AG10803 (cell line): ENCODE data around the gene BAIAP2.

ENCODE experiments used
- DNase-seq: peaks from one replicate; pipeline ENCODE4 v3.0.0; 2010; ENCODE audit warnings: low read depth
- H3K4me3 ChIP-seq: 2 replicates; pipeline ENCODE4 v1.5.1; 2011; ENCODE audit warnings: mild to moderate bottlenecking, low read length, control low read depth
- TF ChIP-seq, protein P1 (sequence below): conservative IDR thresholded peaks from 2 replicates; pipeline ENCODE4 v1.5.1; 2011; ENCODE audit warnings: mild to moderate bottlenecking, low read length, control low read depth, inconsistent platforms

BAIAP2 gene

DNA sequence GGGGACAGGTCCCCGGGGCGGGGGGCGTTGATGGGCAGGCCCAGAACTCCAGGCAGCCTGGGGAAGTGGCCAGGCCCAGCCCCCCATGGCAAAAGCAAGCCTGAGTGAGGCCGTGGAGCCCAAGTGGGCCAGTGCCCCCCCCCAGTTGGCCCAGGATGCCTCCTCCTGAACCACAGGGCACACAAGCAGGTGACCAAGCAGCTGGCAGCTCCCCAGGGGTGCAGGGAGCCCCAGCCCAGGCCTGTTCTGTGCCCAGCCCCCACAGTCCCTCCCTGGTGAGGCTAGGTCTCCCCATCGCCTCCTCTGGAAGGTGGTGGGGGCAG, 92.1 kb downstream of the BAIAP2 start:
- DNase-seq, result no peak
- TF ChIP-seq, protein P1, sequence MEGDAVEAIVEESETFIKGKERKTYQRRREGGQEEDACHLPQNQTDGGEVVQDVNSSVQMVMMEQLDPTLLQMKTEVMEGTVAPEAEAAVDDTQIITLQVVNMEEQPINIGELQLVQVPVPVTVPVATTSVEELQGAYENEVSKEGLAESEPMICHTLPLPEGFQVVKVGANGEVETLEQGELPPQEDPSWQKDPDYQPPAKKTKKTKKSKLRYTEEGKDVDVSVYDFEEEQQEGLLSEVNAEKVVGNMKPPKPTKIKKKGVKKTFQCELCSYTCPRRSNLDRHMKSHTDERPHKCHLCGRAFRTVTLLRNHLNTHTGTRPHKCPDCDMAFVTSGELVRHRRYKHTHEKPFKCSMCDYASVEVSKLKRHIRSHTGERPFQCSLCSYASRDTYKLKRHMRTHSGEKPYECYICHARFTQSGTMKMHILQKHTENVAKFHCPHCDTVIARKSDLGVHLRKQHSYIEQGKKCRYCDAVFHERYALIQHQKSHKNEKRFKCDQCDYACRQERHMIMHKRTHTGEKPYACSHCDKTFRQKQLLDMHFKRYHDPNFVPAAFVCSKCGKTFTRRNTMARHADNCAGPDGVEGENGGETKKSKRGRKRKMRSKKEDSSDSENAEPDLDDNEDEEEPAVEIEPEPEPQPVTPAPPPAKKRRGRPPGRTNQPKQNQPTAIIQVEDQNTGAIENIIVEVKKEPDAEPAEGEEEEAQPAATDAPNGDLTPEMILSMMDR, result no peak

DNA sequence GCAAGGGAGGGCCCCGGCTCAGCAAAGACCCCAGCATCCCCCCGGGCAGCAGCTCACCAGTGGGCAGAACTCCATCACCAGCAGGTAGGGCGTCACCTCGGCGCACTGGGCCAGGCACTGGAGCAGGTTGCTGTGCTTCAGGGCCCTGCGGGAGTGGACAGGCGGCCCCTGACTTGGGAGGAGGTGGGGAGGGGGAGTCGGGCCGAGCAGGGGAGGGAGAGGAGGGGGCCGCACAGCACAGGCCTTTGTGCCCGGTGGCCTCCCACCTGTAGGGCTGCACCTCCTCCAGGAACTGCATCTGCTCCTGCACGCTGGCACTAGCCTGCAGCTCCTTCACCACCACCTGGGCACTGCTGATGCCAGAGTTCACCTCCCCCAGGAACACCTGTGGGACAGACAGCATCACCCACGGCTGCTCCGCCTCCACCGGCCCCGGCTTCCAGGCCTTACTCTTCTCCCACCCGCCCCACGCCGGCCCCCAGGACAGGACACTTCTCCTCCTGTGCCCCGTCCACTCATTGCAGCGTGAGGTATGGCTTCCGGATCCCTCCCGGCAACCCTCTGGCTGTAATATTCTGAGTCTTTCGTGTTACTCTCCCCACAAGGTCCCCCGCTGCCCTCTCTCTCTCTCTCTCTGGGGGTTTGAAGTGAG, 92.7 kb downstream of the BAIAP2 start:
- DNase-seq, result no peak
- H3K4me3 ChIP-seq, result no peak overlapping the region
- TF ChIP-seq, protein P1, result no peak

More for the DNA sequence above, 92.1 kb downstream of the BAIAP2 start:
- H3K4me3 ChIP-seq, result no peak overlapping the region

DNA sequence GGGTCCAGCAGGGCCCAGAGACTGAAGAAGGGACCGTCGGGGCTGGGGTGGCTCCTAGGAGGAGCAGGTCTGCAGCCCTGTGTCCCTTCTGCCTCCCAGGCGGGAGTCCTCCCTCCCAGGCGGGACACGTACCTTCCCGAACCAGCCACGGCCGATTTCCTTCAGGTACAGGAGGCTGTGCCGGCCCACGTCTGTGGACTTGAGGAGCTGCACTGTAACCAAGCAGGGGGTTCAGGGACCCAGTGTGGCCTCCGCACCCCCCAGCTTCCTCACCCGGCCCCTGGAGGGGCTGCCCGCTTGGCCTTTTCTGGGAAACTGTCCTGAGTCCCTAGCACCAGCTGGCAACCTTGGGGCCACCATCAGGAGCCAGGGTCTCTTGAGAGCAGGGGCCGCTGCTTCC, 93.4 kb downstream of the BAIAP2 start:
- TF ChIP-seq, protein P1, result no peak
- DNase-seq, result no peak

DNA sequence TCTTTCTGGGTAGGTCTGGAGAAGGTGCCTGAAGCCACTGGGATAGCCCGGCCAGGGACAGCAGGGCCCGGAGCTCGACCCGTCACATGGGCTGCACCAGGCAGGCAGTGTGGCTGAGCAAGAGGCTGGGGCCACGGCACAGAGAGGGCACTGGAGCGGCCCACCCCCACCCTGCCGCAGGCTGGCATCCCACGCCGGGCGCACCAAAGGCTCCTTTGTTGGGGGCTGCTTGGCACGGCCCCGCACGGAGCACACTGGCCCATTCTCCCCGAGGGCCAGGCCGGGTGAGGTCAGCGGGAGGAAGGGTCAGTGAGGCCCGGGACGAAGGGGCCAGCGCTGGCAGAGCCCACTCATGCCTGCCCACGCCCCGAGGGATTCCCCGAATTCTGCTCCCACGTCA, 93.8 kb downstream of the BAIAP2 start:
- H3K4me3 ChIP-seq, result no peak overlapping the region
- TF ChIP-seq, protein P1, result no peak
- DNase-seq, result no peak

More for the DNA sequence above, 93.4 kb downstream of the BAIAP2 start:
- H3K4me3 ChIP-seq, result no peak overlapping the region

DNA sequence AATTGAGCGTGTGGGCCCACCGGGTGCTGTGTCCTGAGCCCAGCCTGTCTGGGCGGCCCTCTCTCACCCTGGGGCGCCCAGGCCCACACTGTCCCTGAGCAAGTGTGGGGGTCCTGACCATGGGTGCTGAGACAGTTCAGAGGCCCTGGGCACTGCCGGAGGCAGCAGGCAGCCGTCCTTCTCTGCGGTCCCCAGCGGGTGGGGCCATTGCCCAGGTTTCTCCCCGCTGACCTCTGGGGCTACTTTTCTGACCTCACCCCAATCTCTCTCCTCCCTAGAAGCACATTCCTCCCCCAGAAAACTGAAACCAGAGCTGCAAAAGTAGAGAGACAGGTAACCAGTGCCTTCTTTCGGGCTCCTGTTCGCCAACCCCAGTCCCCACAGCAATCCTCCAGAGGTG, 94.3 kb downstream of the BAIAP2 start:
- DNase-seq, result no peak
- TF ChIP-seq, protein P1, result no peak
- H3K4me3 ChIP-seq, result no peak overlapping the region

DNA sequence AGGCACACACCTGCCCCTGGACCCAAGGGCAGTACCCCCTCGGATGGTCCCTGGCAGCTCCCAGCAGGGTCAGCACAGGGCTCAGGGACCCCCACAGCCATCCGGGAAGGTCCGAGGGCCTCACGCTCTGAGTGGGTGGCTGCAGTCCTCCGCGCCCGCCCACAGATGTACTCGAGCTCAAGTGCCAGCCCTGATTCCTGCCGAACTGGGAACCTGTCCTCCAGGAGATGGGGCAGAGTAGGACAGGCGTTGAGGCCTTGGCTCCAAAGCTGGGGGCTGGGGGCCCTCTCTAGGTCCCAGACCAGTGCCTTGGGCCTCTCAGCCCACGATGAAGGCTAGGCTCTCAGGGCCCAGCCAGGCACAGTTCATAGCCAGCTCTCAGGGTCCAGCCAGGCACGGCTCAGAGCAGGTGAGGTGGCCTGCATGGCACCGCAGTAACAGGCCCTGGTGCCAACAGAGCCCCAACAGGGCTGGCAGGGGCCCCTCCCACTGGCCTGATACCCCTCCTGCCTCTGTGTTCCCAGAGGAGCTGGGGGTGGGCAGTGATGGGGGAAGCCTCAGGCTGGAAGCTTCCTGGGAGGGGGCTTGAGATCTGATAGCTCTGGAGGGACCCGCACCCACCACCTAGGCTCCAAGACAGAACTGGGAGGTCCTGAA, 94.9 kb downstream of the BAIAP2 start:
- TF ChIP-seq, protein P1, result no peak
- no peak for DNase-seq

More for the DNA sequence above, 94.9 kb downstream of the BAIAP2 start:
- H3K4me3 ChIP-seq, result no peak overlapping the region
